GM19324 (cell line): ENCODE results near the gene GRHPR.
"Not testable (repeated sequence)": the region's sequence is repeated elsewhere in the genome, so short reads cannot be mapped to it uniquely, and the experiment has no call there.

Experiments
- ATAC-seq: cut with Tn5 transposase; IDR thresholded peaks from one replicate; pipeline ENCODE4 v1.9.1; 2021; ENCODE audit warnings: mild to moderate bottlenecking, moderate library complexity; ENCODE audit not compliant: unreplicated experiment, low FRiP score

The GRHPR gene

GRCh38 chr9:37420271-37421215, 2.0 kb upstream of the GRHPR start:
- ATAC-seq: no peak

GRCh38 chr9:37421914-37422288, 595 bp upstream of the GRHPR start:
- ATAC-seq: no peak

DNA sequence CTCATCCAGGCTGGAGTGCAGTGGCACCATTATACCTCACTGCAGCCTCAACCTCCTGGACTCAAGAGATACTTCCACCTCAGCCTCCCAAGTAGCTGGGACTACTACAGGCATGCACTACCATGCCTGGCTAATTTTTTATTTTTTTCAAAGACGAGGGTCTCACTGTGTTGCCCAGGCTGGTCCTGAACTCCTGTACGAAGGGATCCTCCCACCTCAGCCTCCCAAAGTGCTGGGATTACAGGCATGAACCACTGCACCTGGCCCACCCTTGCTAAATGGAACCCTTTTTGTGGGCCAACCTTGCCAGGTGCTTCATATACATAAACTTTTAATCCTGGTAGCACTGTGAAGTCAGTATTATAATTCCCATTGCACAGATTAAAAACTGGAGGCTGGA, 1.0 kb downstream of the GRHPR start:
- ATAC-seq: no peak

DNA sequence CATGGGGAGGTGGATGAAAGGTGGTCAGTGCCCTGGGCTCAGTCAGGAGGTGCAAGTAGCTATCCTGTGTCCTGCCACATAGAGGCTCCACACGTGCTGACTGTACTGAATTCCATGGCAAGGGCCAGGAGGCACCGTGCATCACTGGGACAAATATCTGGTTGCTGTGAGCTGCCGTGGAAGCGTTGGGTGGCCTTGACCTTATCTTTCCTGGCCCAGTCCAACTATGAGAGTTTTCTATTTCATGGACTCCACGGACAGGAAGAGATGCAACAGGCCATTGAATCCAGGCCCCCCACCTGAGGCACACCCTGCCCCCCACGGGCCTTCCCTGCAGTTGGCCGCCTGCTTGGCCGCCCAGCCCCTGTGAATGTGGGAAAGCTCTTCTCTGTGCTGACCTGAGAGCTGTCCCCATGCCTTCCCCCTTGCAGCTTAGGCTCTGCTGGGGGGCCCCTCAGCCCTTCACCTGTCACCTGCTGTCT, 1.7 kb downstream of the GRHPR start:
- ATAC-seq: no peak

DNA sequence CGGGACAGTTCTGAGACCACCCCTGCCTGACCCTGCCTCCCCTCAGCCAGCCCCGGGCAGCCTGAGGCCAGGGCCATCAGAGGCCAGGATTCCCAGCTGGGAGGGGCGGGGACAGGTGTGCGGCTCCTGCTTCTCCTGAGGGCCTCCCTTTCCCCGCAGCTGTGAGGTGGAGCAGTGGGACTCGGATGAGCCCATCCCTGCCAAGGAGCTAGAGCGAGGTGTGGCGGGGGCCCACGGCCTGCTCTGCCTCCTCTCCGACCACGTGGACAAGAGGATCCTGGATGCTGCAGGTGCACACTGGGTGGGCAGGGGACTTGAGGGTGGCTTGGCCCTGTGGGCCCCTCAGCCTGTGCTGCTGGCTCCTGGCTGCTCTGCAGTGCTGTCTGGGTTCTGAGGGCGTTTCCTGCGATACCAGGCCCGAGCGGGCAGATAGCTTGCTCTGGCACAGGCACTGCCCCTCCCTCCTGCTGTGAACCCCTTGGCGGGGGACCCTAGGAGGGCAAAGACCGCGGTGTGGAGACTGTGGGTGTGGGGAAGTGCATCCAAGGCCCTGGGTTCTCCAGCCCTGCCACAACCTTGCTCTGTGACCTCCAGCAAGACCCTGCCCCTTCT, 2.3 kb downstream of the GRHPR start:
- no peak for ATAC-seq

GRCh38 chr9:37425298-37425752, 2.8 kb downstream of the GRHPR start:
- ATAC-seq: no peak

DNA sequence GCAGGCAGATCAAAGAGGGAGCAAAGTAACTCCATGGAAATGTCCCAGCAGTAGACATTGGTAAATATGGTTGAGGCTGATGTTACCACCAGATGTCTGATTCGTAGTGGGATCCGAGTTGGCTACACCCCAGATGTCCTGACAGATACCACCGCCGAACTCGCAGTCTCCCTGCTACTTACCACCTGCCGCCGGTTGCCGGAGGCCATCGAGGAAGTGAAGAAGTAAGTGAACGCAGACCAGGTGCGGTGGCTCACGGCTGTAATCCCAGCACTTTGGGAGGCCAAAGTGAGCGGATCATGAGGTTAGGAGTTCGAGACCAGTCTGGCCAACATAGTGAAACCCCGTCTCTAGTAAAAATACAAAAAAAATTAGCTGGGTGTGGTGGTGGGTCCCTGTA, 3.9 kb downstream of the GRHPR start:
- not testable (repeated sequence) for ATAC-seq

- no peak for ATAC-seq
These were observed 4.3 kb downstream of the GRHPR start for GRCh38 chr9:37426846-37427245.

- ATAC-seq: no peak
These were observed 5.8 kb downstream of the GRHPR start for GRCh38 chr9:37428345-37428744.

GRCh38 chr9:37429441-37430285, 7.2 kb downstream of the GRHPR start:
- ATAC-seq: no peak

DNA sequence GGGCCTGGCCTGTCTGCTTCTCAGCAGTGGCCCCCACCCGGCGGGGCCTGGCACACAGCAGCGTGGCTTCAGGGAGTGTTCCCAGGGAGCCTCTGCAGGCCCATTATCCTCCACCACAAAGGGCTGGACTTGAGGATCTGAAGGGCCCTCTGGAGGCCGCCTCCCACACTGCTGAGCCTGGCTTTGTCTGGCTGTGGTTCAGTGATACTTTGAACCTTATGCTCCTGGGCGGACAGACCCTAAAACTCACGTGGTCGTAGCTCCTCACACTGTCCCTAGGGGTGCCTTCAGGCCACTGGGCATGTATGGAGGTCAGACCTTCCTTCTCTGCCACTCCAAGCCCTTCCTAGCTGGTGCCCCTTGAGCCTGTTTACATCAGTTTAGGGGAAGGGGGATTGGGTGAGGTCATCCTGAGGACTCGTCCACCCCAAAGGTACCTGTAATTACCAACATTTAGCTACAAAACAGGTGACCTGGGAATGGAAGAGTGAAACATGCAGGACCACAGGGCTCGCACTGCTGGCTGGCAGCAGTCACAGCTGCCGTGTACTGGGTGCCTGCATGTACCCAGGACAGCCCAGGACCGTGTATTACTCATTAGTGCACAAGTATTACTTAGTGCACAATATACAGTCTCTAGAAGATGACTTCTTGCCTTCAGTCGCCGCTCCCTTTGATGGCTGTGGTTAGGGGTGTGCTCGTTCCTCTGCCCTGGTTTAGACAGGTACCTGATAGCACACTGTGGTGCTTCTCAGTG, 8.5 kb downstream of the GRHPR start:
- ATAC-seq: no peak

DNA sequence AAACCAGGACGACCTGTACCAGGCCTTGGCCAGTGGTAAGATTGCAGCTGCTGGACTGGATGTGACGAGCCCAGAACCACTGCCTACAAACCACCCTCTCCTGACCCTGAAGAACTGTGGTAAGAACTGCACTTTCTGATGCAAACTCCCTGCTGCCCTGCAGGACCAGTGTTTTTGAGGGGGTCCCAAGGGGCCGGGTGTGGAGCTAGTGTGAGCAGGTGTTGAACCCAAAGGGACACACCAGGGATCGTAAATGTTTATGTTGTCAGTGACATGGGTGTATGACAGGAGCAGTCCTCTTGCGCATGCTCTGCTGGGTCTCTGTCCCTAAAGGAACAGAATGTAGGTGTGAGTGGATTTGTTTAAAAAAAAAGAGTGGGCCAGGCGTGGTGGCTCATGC, 9.5 kb downstream of the GRHPR start:
- ATAC-seq: no peak

DNA sequence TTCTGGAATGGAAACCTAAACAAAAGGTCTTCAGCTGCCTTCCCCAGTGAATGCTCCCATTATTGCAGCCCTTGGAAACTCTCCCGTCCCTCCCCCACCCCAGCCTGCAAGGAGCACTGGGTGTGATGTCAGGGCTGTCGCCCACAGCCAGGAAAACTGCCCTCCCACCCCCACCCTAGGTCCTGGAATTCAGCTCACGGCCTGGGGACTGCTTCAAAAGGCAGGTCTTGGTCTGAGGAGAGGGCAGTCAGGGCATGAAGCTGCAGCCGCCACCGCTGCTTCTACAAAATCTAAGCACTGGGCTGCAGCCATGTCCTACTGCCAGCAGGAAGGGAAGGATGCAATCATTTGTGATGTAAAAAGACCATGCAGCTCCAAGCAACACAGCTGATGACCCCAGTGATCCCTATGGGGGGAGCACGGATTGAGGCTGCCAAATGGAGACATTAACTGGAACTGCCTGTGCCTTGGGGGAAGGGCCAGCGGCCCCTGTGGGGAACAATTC, 11.4 kb downstream of the GRHPR start:
- ATAC-seq: no peak

GRCh38 chr9:37436540-37436939, 14.0 kb downstream of the GRHPR start:
- ATAC-seq: no peak

- no peak for ATAC-seq
These were observed 14.5 kb downstream of the GRHPR start for GRCh38 chr9:37437010-37437409.

DNA sequence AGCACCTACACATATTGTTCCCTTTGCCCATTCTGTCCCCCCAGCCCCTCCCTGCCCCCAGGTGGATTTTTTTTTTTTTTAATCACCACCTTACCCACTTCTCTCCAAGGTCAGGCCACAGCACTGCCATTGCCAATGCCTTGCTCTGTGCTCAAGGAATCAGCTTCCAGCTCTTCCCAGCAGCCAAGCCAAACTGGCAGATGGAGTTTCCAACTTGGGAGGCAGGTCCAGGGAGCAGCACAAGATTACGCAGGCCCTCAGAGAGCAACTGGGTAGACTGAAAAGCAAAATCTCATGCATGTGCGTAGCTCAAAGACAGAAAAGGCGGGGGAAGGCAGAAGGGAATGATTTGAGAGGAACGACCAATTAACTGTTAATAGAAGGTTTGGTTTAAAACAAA, 15.1 kb downstream of the GRHPR start:
- no peak for ATAC-seq

GRCh38 chr9:37438359-37438758, 15.9 kb downstream of the GRHPR start:
- no peak for ATAC-seq

DNA sequence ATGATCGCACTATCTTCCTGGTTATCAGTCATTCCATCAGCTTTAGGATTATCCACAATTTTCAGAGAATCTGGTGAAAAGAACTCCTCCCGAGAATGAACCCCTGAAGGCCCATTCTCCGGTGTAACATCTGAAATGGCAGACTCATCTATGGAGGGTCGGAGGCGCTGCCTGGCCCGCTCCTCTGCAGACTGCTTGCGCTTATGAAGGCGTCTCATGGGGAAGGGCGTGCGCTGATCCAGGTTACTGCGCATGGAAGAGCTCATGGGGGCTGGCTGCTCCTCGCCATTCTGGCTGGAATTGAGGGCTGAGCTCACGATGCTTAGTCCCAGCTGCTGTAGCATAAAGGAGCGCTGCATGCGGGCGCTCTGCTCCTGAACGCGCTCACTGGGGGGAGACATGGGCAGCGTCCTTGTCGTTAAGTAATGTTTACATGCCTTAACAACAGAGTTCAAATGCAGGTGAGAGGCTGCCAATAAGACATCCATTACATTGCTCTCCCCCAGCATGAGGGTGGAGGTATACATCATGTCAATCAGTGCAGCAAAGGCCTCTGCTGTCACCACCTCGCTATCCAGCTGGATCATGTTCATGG, 19.4 kb downstream of the GRHPR start:
- ATAC-seq: no peak

- no peak for ATAC-seq
These were observed 20.1 kb downstream of the GRHPR start for GRCh38 chr9:37442556-37442955.

DNA sequence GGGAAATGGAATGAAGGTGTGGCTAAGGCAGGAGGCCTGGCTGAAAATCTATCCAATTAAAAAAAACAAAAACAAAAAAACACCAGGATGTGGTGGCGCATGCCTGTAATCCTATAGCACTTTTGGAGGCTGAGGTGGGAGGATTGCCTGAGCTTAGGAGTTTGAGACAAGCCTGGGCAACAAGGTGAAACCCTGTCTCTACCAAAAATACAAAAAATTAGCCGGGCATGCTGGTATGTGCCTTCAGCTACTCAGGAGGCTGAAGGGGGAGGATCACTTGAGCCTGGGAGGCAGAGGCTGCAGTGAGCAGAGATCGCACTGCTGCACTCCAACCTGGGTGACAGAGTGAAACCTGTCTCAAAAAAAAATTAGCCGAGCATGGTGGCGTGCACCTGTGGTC, 21.1 kb downstream of the GRHPR start:
- no peak for ATAC-seq
